ENCODE data around the gene TMEM168.
"Not testable (repeated sequence)": the region's sequence is repeated elsewhere in the genome, so short reads cannot be mapped to it uniquely, and the experiment has no call there.

Gene TMEM168

GRCh38 chr7:112739436-112740180, 50.6 kb downstream of the TMEM168 start:
- DNase-seq (ENCODE audit: low read depth): no peak
- H3K4me3 ChIP-seq (ENCODE audit: control insufficient read depth, low read depth, low read length): no peak overlapping the region
- TF ChIP-seq CTCF (IDR thresholded peaks at IDR 0.05; ENCODE audit: control insufficient read depth, insufficient read depth, low read depth, low read length, missing control alignments): no peak

GRCh38 chr7:112735261-112735660, 54.9 kb downstream of the TMEM168 start:
- H3K4me3 ChIP-seq (ENCODE audit: control insufficient read depth, low read depth, low read length): no peak overlapping the region
- no peak for TF ChIP-seq CTCF (IDR thresholded peaks at IDR 0.05; ENCODE audit: control insufficient read depth, insufficient read depth, low read depth, low read length, missing control alignments)
- DNase-seq (ENCODE audit: low read depth): no peak

GRCh38 chr7:112731324-112731723, 58.9 kb downstream of the TMEM168 start:
- not testable (repeated sequence) for H3K4me3 ChIP-seq (ENCODE audit: control insufficient read depth, low read depth, low read length); DNase-seq (ENCODE audit: low read depth)

GRCh38 chr7:112726076-112726475, 64.1 kb downstream of the TMEM168 start:
- no peak for TF ChIP-seq CTCF (IDR thresholded peaks at IDR 0.05; ENCODE audit: control insufficient read depth, insufficient read depth, low read depth, low read length, missing control alignments)
- DNase-seq (ENCODE audit: low read depth): no peak
- H3K4me3 ChIP-seq (ENCODE audit: control insufficient read depth, low read depth, low read length): no peak overlapping the region

GRCh38 chr7:112723416-112723815, 66.8 kb downstream of the TMEM168 start:
- no peak for TF ChIP-seq CTCF (IDR thresholded peaks at IDR 0.05; ENCODE audit: control insufficient read depth, insufficient read depth, low read depth, low read length, missing control alignments)
- H3K4me3 ChIP-seq (ENCODE audit: control insufficient read depth, low read depth, low read length): no peak overlapping the region
- DNase-seq (ENCODE audit: low read depth): no peak

- no peak overlapping the region for H3K4me3 ChIP-seq (ENCODE audit: control insufficient read depth, low read depth, low read length)
- DNase-seq (ENCODE audit: low read depth): no peak
- no peak for TF ChIP-seq CTCF (IDR thresholded peaks at IDR 0.05; ENCODE audit: control insufficient read depth, insufficient read depth, low read depth, low read length, missing control alignments)
These were observed 68.8 kb downstream of the TMEM168 start for GRCh38 chr7:112721366-112721765.

- DNase-seq (ENCODE audit: low read depth): no peak
- TF ChIP-seq CTCF (IDR thresholded peaks at IDR 0.05; ENCODE audit: control insufficient read depth, insufficient read depth, low read depth, low read length, missing control alignments): no peak
- no peak overlapping the region for H3K4me3 ChIP-seq (ENCODE audit: control insufficient read depth, low read depth, low read length)
These were observed 74.7 kb downstream of the TMEM168 start for GRCh38 chr7:112715525-112715924.
